K562 (cell line): ENCODE data around the gene KMT2C. TPM values are rescaled to one million over a fixed set of nuclear protein-coding genes. Genes with fewer than 3 reads are reported as not detected.

Experiments used
- C11orf30 ChIP-seq: fragments of 450-650 bp; IDR thresholded peaks from 2 replicates; pipeline ENCODE4 v1.6.1; 2016; ENCODE audit warnings: low read depth, mild to moderate bottlenecking
- CCNT2 ChIP-seq: IDR thresholded peaks from 2 replicates; pipeline ENCODE4 v1.6.1; 2011; ENCODE audit warnings: borderline replicate concordance, low read depth, mild to moderate bottlenecking, moderate library complexity, mixed read lengths, low read length; ENCODE audit not compliant: insufficient read length; ENCODE audit errors: extremely low read depth
- DPF2 ChIP-seq: fragments of 450-650 bp; IDR thresholded peaks from 2 replicates; pipeline ENCODE4 v1.6.1; 2016
- FOSL1 ChIP-seq: fragments of 200-800 bp; sonication (Bioruptor generic); conservative IDR thresholded peaks from 2 replicates; pipeline ENCODE4 v1.6.1; 2016; ENCODE audit warnings: missing genetic modification characterization, missing compliant biosample characterization
- JUN ChIP-seq, 2 experiments: sonication (generic) in 1 of 2; formaldehyde crosslinking in 1 of 2; IDR thresholded peaks; 2 replicates each; pipeline versions ENCODE4 v1.6.1 to v1.8.0; 2012 to 2022; ENCODE audit warnings: borderline replicate concordance in 2 of 2, mild to moderate bottlenecking in 2 of 2, improper control_type of control experiment in 1 of 2, low read depth in 1 of 2, low read length in 1 of 2, missing genetic modification reagents in 1 of 2
- JUND ChIP-seq, 2 experiments: IDR thresholded peaks; 2 replicates in 1 of 2; 3 replicates in 1 of 2; pipeline ENCODE4 v1.6.1; 2011; ENCODE audit warnings: borderline replicate concordance in 2 of 2, low read depth in 2 of 2, low read length in 2 of 2, improper control_type of control experiment in 1 of 2, missing biosample characterization in 1 of 2, missing genetic modification characterization in 1 of 2, missing genetic modification reagents in 1 of 2
- MYBL2 ChIP-seq, 2 experiments: fragments of 450-650 bp in 1 of 2; sonication (generic) in 1 of 2; formaldehyde crosslinking in 1 of 2; IDR thresholded peaks; 2 replicates each; pipeline versions ENCODE4 v1.6.1 to v1.8.1; 2017 to 2022; ENCODE audit warnings: borderline replicate concordance in 1 of 2, inconsistent platforms in 1 of 2, low read depth in 1 of 2, mild to moderate bottlenecking in 1 of 2, missing genetic modification reagents in 1 of 2, moderate library complexity in 1 of 2
- NBN ChIP-seq: fragments of 450-650 bp; IDR thresholded peaks from 2 replicates; pipeline ENCODE4 v1.6.1; 2016; ENCODE audit warnings: low read depth, mild to moderate bottlenecking
- NCOR1 ChIP-seq: fragments of 450-650 bp; IDR thresholded peaks from 2 replicates; pipeline ENCODE4 v1.6.1; 2016; ENCODE audit warnings: mild to moderate bottlenecking, moderate library complexity
- PML ChIP-seq: IDR thresholded peaks from 2 replicates; pipeline ENCODE4 v1.6.1; 2012; ENCODE audit warnings: low read length, inconsistent platforms
- RFX7 ChIP-seq: fragments of 250-450 bp; sonication (Bioruptor Pico); IDR thresholded peaks from 2 replicates; pipeline ENCODE4 v1.5.1; 2021; ENCODE audit warnings: mild to moderate bottlenecking
- SMAD1 ChIP-seq: fragments of 150-350 bp; IDR thresholded peaks from 2 replicates; pipeline ENCODE4 v1.6.1; 2014; ENCODE audit warnings: low read length, low read depth; ENCODE audit not compliant: partially characterized antibody
- SMARCC2 ChIP-seq: fragments of 450-650 bp; IDR thresholded peaks from 2 replicates; pipeline ENCODE4 v1.6.1; 2017; ENCODE audit warnings: antibody characterized with exemption, moderate library complexity, mild to moderate bottlenecking, low read depth
- SMARCE1 ChIP-seq: fragments of 450-650 bp; IDR thresholded peaks from 2 replicates; pipeline ENCODE4 v1.7.1; 2016; ENCODE audit warnings: mild to moderate bottlenecking
- SPI1 ChIP-seq: IDR thresholded peaks from 2 replicates; pipeline ENCODE4 v1.6.1; 2011; ENCODE audit warnings: low read depth, low read length, control low read depth, borderline replicate concordance
- STAT5A ChIP-seq: IDR thresholded peaks from 2 replicates; pipeline ENCODE4 v1.6.1; 2012; ENCODE audit warnings: low read length, inconsistent platforms, borderline replicate concordance
- ZBTB9 ChIP-seq: fragments of 450-650 bp; formaldehyde crosslinking; IDR thresholded peaks from 2 replicates; pipeline ENCODE4 v1.4.0; 2020; ENCODE audit warnings: mild to moderate bottlenecking, moderate library complexity
- ZNF165 ChIP-seq: fragments of 250-450 bp; sonication (Bioruptor Pico); IDR thresholded peaks from 2 replicates; pipeline ENCODE4 v1.4.0; 2020; ENCODE audit warnings: borderline replicate concordance
- ZNF395 ChIP-seq: fragments of 200-800 bp; sonication (Bioruptor generic); IDR thresholded peaks from 2 replicates; pipeline ENCODE4 v1.6.1; 2017; ENCODE audit warnings: missing genetic modification characterization, missing compliant biosample characterization
- ZNF583 ChIP-seq: fragments of 250-450 bp; sonication (Bioruptor Pico); IDR thresholded peaks from 2 replicates; pipeline ENCODE4 v1.4.0; 2020
- polyA plus RNA-seq, 8 experiments: library from polyadenylated mRNA; depleted of rRNA in 4 of 8; stranded (reverse) in 5 of 8; unstranded in 3 of 8; fragments of >200 nt; fragmentation: Nextera tagmentation in 2 of 8; fragmentation: Illumina TruSeq in 1 of 8; extraction: Ambion mirVana in 2 of 8; extraction: Trizol in 1 of 8; gene quantifications; 2 replicates each; pipeline versions ENCODE4 v1.2.1 to v1.2.3, GENCODE V29; 2011 to 2014; ENCODE audit warnings: inconsistent platforms in 1 of 8, missing spikeins in 1 of 8
- total RNA-seq, 7 experiments: library from RNA; depleted of rRNA in 6 of 7; stranded (reverse); fragments of >200 nt in 6 of 7; fragmentation: Illumina TruSeq in 2 of 7; extraction: Trizol in 2 of 7; gene quantifications; 2 replicates each; pipeline versions ENCODE4 v1.2.1 to v1.2.3, GENCODE V29; 2011 to 2021; ENCODE audit warnings: low replicate concordance in 1 of 7
- TF ChIP-seq, protein P1 (sequence below), 2 experiments: IDR thresholded peaks in 1 of 2; conservative IDR thresholded peaks in 1 of 2; 2 replicates each; pipeline ENCODE4 v1.6.1; 2016; ENCODE audit warnings: low read depth in 2 of 2, mild to moderate bottlenecking in 1 of 2, missing compliant biosample characterization in 1 of 2, missing genetic modification characterization in 1 of 2, moderate library complexity in 1 of 2

The KMT2C gene
- total and polyA plus RNA-seq, 9 of the 15 experiments (the other 6 are each of a cell fraction or from before 2014, with no cell fraction given), result 4.9 to 67.8 (median 27.1) TPM

DNA sequence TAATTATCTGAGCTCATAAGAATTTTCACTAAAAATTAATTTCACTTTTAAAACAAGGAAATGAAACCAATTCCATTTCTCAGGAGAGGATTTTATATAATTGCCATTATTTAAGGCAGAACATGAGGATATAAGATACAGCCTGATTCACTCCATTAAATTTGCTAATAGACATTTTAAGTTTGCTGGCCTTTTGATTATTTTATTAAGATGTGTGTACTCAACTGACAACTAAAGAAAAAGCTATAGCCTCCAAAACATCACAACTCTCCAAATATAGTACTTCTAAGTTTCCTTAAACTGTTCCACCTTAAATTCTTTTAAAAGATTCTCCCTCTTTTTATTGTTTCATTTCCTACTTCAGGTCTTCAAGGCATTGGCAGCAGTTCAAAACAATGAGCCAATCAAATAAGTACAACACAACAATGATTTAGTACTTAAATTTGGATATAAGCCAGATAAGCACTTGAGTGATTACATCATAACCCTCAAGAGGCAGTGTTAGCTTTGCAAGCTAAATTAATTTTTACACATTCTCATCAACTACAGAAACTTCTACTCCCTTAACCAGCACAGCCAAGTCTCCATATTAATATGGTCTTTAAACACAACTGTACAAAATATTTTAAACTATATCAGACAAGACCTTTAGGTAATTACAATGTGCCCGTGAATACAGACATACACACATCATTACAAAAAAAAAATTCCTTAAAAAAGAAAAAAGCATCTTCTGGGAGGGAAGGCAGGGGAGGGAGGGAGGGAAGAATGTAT is 121.8 kb downstream of the KMT2C start (continued):
- TF ChIP-seq, protein P1, sequence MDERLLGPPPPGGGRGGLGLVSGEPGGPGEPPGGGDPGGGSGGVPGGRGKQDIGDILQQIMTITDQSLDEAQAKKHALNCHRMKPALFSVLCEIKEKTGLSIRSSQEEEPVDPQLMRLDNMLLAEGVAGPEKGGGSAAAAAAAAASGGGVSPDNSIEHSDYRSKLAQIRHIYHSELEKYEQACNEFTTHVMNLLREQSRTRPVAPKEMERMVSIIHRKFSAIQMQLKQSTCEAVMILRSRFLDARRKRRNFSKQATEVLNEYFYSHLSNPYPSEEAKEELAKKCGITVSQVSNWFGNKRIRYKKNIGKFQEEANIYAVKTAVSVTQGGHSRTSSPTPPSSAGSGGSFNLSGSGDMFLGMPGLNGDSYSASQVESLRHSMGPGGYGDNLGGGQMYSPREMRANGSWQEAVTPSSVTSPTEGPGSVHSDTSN (CRISPR knock-in tag; IDR thresholded peaks at IDR 0.05; ENCODE audit: low read depth), result peak; percentile 54
- TF ChIP-seq, protein P1 (tag; conservative IDR thresholded peaks at IDR 0.05; ENCODE audit: low read depth), result peak; percentile 97
- TF ChIP-seq ZNF583 (CRISPR knock-in tag), result no peak
- no peak for TF ChIP-seq SPI1
- no peak for TF ChIP-seq ZNF165 (CRISPR knock-in tag)
- peak; percentile 89 for TF ChIP-seq JUND (IDR thresholded peaks at IDR 0.05; ENCODE audit: borderline replicate concordance, low read depth, low read length)
- peak; percentile 93 for TF ChIP-seq JUND (tag; IDR thresholded peaks at IDR 0.05; ENCODE audit: borderline replicate concordance, low read depth, low read length)
- TF ChIP-seq CCNT2, result no peak
- TF ChIP-seq PML, result 0 out of 2 replicates have a peak, but pooled peaks have one; percentile 29
- TF ChIP-seq MYBL2 (IDR thresholded peaks at IDR 0.05; ENCODE audit: low read depth), result peak; percentile 74
- TF ChIP-seq MYBL2 (CRISPR knock-in tag; IDR thresholded peaks at IDR 0.05; ENCODE audit: borderline replicate concordance), result no peak
- TF ChIP-seq SMARCC2, result peak; percentile 47; the same call in 1 of the 2 replicates
- 0 out of 2 replicates have a peak, but pooled peaks have one; percentile 27 for TF ChIP-seq FOSL1
- peak; percentile 51; the same call in 1 of the 2 replicates for TF ChIP-seq SMARCE1
- no peak for TF ChIP-seq ZNF395 (CRISPR knock-in tag)
- peak; percentile 83 for TF ChIP-seq DPF2
- TF ChIP-seq RFX7, result no peak
- TF ChIP-seq STAT5A, result peak; percentile 22; the same call in 1 of the 2 replicates
- TF ChIP-seq NCOR1, result 0 out of 2 replicates have a peak, but pooled peaks have one; percentile 16
- peak; percentile 91 for TF ChIP-seq SMAD1
- TF ChIP-seq C11orf30, result peak; percentile 13; the same call in 1 of the 2 replicates
- peak; percentile 74 for TF ChIP-seq JUN (IDR thresholded peaks at IDR 0.05; ENCODE audit: borderline replicate concordance, low read depth, low read length)
- no peak for TF ChIP-seq JUN (CRISPR knock-in tag; IDR thresholded peaks at IDR 0.05; ENCODE audit: borderline replicate concordance)
- TF ChIP-seq ZBTB9 (CRISPR knock-in tag), result no peak
- TF ChIP-seq NBN, result peak; percentile 69; the same call in 1 of the 2 replicates
